ENCODE results near the gene OTOG.

DNA sequence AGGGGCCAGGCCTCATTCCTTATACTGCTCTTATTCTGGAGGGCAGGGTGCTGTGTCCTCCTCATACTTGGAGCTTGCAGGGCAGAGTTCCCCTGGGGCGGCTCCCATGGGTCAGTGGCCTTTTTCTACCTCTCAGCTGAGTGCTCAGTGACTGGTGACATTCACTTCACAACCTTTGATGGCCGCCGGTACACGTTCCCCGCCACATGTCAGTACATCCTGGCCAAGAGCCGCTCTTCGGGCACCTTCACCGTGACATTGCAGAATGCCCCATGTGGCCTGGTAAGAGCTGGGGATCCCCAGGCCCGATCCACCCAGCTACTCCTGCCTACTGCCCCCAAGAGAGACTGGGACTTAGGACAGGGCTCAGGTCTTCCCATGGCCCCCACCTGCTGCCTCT lies 14.5 kb downstream of the OTOG start:
- no peak for TF ChIP-seq POLR2AphosphoS5 (IDR thresholded peaks at IDR 0.05; ENCODE audit: borderline replicate concordance, low read depth, low read length)
- no peak for TF ChIP-seq EZH2 (IDR thresholded peaks at IDR 0.05)
- TF ChIP-seq FOXP2 (optimal IDR thresholded peaks at IDR 0.05; ENCODE audit: control extremely low read depth, extremely low read length, insufficient read depth): no peak
